HG03139 (cell line): ENCODE results near the gene HSD17B11.
"Not testable (repeated sequence)": the region's sequence is repeated elsewhere in the genome, so short reads cannot be mapped to it uniquely, and the experiment has no call there.

Experiments
- ATAC-seq: cut with Tn5 transposase; IDR thresholded peaks from one replicate; pipeline ENCODE4 v1.9.1; 2021; ENCODE audit not compliant: unreplicated experiment

The HSD17B11 gene

DNA sequence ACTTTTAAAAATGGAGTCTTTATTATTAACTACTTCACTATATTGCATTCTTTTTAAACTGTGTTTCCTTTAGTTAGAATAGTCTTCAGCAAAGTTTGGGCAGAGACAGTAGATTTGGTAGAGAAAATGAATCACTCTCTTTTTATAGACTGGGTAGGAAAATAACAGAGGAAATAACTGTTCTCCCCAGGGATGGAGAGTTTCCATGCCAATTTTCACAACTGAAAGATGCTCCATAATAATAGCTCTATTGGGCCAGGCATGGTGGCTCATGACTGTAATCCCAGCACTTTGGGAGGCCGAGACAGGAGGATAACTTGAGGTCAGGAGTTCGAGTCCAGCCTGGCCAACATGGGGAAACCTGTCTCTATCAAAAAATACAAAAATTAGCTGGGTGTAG lies 81.4 kb downstream of the HSD17B11 start:
- ATAC-seq: no peak

DNA sequence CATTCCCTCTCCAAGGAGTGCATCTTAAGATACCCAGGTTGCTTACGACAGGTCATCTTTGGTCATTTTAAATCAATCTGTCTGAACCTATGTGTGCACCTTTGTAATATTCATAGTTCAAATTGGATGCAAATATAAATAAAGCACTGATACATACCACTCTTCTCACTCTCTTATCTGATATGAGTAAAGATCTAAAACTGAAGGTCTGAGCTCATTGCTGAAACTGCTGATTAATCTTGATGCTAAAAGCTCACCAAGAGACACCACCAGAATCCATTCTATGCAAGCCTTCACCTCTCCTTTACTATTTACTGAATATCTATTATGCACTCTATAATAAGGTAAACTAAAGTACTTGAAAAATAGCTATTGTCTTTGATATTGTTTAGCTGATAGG lies 84.9 kb downstream of the HSD17B11 start:
- no peak for ATAC-seq

DNA sequence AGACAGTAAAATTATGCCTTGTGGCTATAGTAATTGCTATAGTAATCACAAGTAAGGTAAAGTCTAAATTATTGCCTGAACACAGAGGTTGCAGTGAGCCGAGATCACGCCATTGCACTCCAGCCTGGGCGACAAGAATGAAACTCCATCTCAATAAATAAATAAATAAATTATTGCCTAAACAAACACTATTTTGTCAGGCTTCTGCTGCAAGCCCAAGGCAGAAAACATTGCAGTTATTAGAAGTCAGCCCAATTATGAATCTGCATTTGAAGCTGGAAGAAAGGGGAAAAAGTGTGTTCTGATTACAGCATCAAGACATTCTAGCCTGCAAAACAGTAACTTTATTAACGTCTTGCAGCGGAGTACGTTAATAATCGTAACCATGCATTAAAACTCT lies 85.4 kb downstream of the HSD17B11 start:
- ATAC-seq: no peak

DNA sequence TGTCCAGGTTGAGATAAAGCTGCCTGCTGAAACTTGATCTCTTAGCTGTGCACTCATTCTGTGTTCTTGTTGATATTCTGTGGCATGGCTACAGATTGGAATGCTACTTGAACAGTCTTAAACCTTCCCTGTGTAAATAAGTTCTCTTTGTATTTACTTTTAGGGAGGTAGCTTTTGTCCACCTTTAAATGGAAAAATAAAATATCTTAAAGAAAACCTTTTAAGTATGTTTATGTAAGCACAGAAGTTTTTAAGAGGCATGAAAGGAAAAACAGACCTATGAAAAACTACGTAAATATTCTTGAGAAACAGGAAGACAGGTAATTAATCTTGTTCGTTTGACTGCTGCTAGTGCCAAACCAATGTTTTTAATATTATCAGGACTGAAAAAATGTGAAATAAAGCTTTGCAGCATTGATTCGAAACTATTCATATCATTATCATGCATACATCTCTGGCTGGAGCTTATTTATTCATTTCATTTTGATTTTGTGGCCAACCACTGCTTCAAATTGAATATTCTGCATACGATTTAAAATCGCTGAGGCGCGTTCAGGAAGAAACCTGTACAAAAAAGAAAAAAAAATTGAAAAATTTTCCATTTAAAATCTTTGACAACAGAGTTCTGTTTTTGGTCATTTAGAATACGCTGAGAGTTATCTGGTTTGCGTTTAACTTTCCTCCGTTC lies 86.1 kb downstream of the HSD17B11 start:
- no peak for ATAC-seq

DNA sequence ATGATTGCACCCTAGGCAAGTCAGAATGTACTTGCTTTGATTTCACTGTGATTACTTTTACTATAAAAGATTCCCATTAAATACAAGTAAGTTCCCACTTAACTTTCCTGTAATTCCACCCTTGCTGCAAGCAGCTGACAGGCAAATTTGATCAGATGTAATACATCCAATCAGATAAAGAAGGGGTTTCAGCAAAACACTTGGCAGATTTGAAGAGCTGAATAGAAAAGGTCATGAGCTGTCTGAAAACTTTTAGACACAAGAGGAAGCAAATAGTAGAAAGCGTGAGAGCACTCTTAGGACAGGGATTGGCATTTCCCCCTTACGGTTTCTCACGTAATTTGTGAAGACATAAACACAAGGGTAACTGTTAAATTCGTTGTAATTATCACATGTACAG lies 91.1 kb downstream of the HSD17B11 start:
- ATAC-seq: no peak

DNA sequence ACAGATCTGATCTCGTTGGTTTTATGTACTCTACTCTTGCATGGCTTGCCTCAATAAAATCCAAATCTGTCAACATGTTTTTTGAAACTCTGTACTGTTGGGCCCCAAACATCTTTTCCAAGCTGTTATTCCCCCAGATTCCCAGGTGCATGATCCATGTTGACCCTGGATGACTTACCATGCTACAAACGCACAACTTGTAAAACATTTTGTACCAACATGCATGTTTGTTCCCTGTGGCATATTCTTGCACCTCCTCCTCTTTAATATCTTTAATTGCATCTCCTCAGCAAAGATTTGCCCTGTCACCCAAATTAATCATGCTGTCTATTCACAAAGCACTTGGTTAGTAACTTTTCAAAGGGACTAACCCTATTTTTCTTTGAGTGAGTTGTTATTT lies 92.6 kb downstream of the HSD17B11 start:
- no peak for ATAC-seq

DNA sequence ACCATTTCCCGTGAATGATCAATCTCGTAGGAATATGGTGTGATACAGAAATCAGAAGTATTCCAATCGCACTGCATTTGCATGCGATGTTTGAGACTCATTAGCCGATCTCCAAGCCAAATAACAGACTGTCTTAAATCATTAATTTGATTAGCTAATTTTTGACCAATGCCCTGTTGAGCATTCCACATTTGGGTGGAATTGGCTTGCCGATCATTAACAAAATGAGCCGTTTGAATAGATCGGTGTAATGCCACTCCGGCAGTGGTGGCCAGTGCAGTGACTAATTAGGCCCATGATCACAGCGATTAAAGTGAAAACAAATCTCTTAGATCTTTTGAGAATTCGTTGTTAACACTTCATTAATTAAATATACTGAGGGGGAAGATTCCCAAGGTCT lies 96.1 kb downstream of the HSD17B11 start:
- not testable (repeated sequence) for ATAC-seq

DNA sequence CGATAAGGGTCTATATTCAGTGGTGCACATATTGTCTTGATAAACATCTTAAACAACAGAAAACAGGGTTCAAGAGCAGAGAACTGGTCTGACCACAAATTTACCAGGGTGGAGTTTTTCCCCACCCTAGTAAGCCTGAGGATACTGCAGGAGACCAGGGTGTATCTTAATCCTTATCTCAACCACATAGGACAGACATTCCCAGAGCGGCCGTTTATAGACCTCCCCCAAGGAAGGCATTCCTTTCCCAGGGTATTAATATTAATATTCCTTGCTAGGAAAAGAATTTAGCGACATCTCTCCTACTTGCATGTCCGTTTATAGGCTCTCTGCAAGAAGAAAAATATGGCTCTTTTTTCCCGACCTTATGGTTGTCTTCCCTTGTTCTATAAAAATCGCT lies 97.1 kb downstream of the HSD17B11 start:
- not testable (repeated sequence) for ATAC-seq

DNA sequence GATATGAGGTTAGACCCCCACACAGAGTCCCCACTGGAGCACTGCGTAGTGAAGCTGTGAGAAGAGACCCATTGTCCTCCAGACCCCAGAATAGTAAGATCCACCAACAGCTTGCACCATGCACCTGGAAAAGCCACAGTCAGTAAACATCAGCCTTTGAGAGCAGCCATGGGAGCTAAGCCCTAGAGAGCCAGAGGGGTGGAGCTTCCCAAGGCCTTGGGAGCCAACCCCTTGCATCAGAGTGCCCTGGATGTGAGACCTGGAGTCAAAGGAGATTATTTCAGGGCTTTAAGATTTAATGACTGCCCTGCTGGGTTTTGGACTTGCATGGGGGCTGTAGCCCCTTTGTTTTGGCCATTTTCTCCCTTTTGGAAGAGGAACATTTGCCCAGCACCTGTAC lies 104.0 kb downstream of the HSD17B11 start:
- no peak for ATAC-seq
